B cell (primary cell): ENCODE measurements around the gene FAM107A. TPM values are rescaled to one million over a fixed set of nuclear protein-coding genes. Genes with fewer than 3 reads are reported as not detected.

Experiments
- ATAC-seq: fragments of 200-7000 bp; cut with Tn5 transposase; one replicate; pipeline ENCODE4 v1.10.0; 2021; ENCODE audit warnings: low read depth, mild to moderate bottlenecking, moderate number of reproducible peaks, moderate library complexity
- CTCF ChIA-PET: fragments of 350-600 bp; sonication (Branson Sonifier 250); formaldehyde crosslinking; loops from one replicate; lab custom pipeline; 2021; ENCODE audit warnings: antibody characterized with exemption, inconsistent platforms; lab: Charles Lee
- POLR2A ChIA-PET: fragments of 350-600 bp; sonication (Branson Sonifier 250); formaldehyde crosslinking; loops from one replicate; lab custom pipeline; 2021; ENCODE audit warnings: antibody characterized with exemption; lab: Charles Lee
- DNase-seq: peaks from one replicate; pipeline ENCODE4 v3.0.0; 2013
- H2AFZ ChIP-seq: 2 replicates; pipeline ENCODE4 v1.6.1; 2012; ENCODE audit warnings: mild to moderate bottlenecking, low read depth, low read length; ENCODE audit not compliant: insufficient read depth, poor library complexity, severe bottlenecking
- H3K27ac ChIP-seq, 2 donors: 1 replicate in 1 of 2; 2 replicates in 1 of 2; pipeline ENCODE4 v1.5.1; 2012 to 2013; ENCODE audit warnings: low read length in 2 of 2, mild to moderate bottlenecking in 2 of 2, moderate library complexity in 1 of 2
- H3K27me3 ChIP-seq, 4 experiments: fragments of 200-600 bp in 1 of 4; sonication (generic) in 1 of 4; replicated peaks in 1 of 4; 1 replicate in 2 of 4; 2 replicates in 2 of 4; pipeline versions ENCODE4 v1.6.1 to v1.7.0; 2013 to 2016; ENCODE audit warnings: low read length in 3 of 4, mild to moderate bottlenecking in 2 of 4, mixed read lengths in 1 of 4, moderate library complexity in 1 of 4; ENCODE audit not compliant: insufficient read depth in 4 of 4, control insufficient read depth in 3 of 4; ENCODE audit errors: control extremely low read depth in 1 of 4
- H3K36me3 ChIP-seq, 2 experiments: replicated peaks in 1 of 2; 1 replicate in 1 of 2; 2 replicates in 1 of 2; pipeline versions ENCODE4 v1.6.1 to v1.7.1; 2013; ENCODE audit warnings: low read length in 1 of 2; ENCODE audit not compliant: insufficient read depth in 2 of 2, control insufficient read depth in 1 of 2; ENCODE audit errors: control extremely low read depth in 1 of 2, extremely low read depth in 1 of 2
- H3K4me1 ChIP-seq, 2 donors: fragments of 200-600 bp in 1 of 2; sonication (generic) in 1 of 2; 1 replicate in 1 of 2; 2 replicates in 1 of 2; pipeline versions ENCODE4 v1.5.1 to v1.6.1; 2013 to 2017; ENCODE audit warnings: low read length in 2 of 2; ENCODE audit not compliant: control insufficient read depth in 2 of 2, insufficient read depth in 2 of 2
- H3K4me2 ChIP-seq: replicated peaks from 2 replicates; pipeline ENCODE3; 2012; ENCODE audit warnings: mild to moderate bottlenecking, low read depth, low read length; ENCODE audit not compliant: poor library complexity, severe bottlenecking
- H3K4me3 ChIP-seq, 5 experiments: fragments of 200-600 bp in 1 of 5; sonication (generic) in 1 of 5; 1 replicate in 3 of 5; 2 replicates in 2 of 5; pipeline versions ENCODE4 v1.5.1 to v1.7.0; 2011 to 2016; ENCODE audit warnings: low read length in 4 of 5, mild to moderate bottlenecking in 4 of 5, low read depth in 2 of 5, control low read depth in 1 of 5, moderate library complexity in 1 of 5; ENCODE audit not compliant: insufficient read depth in 1 of 5; ENCODE audit errors: control extremely low read depth in 1 of 5, extremely low read depth in 1 of 5
- H3K79me2 ChIP-seq: fragments of 200-600 bp; sonication (generic); one replicate; pipeline ENCODE4 v1.6.0; 2016; ENCODE audit warnings: low read length; ENCODE audit not compliant: control insufficient read depth, insufficient read depth
- H3K9ac ChIP-seq: fragments of 200-600 bp; sonication (generic); 2 replicates; pipeline ENCODE4 v1.6.1; 2017; ENCODE audit warnings: mild to moderate bottlenecking, low read length, moderate library complexity
- H3K9me3 ChIP-seq, 3 donors: one replicate each; pipeline versions ENCODE4 v1.6.1 to v1.7.1; 2013; ENCODE audit warnings: low read length in 2 of 3; ENCODE audit not compliant: control insufficient read depth in 2 of 3, insufficient read depth in 1 of 3; ENCODE audit errors: control extremely low read depth in 1 of 3
- H4K20me1 ChIP-seq: 2 replicates; pipeline ENCODE4 v1.6.0; 2012; ENCODE audit warnings: mild to moderate bottlenecking, low read length; ENCODE audit not compliant: insufficient read depth, control insufficient read depth, poor library complexity, severe bottlenecking
- H3K27ac Mint-ChIP-seq: one replicate; pipeline ENCODE4 v1.8.0; 2021; ENCODE audit warnings: mixed read lengths
- H3K27me3 Mint-ChIP-seq: one replicate; pipeline ENCODE4 v1.8.0; 2021; ENCODE audit warnings: mixed read lengths
- H3K4me1 Mint-ChIP-seq: one replicate; pipeline ENCODE4 v1.8.0; 2021; ENCODE audit warnings: mixed read lengths
- H3K4me3 Mint-ChIP-seq: one replicate; pipeline ENCODE4 v1.8.0; 2021; ENCODE audit warnings: mixed read lengths
- H3K9me3 Mint-ChIP-seq: one replicate; pipeline ENCODE4 v1.8.0; 2022; ENCODE audit warnings: mixed read lengths; ENCODE audit not compliant: insufficient read depth
- CTCF ChIP-seq: fragments of 200-600 bp; IDR thresholded peaks from one replicate; pipeline ENCODE4 v1.8.0; 2022; ENCODE audit warnings: antibody characterized with exemption, mild to moderate bottlenecking
- EZH2 ChIP-seq: IDR thresholded peaks from 2 replicates; pipeline ENCODE4 v1.6.1; 2012; ENCODE audit warnings: borderline replicate concordance, low read depth, mild to moderate bottlenecking, moderate library complexity, low read length; ENCODE audit not compliant: insufficient read depth, poor library complexity, severe bottlenecking
- WGBS: methylation state at CpG from one replicate; pipeline ENCODE4 v1.1.5; 2013; ENCODE audit warnings: missing lambda C conversion rate; ENCODE audit not compliant: insufficient coverage; 5-methylcytosine and 5-hydroxymethylcytosine counted together
- intact Hi-C: fragments of 100-400 bp; cut with micrococcal nuclease; formaldehyde crosslinking; loops from one replicate; pipeline ENCODE4 v1.10.0; 2022
- polyA plus RNA-seq: library from polyadenylated mRNA; depleted of rRNA; stranded (reverse); fragments of >200 nt; gene quantifications from 2 replicates; pipeline ENCODE4 v1.2.3, GENCODE V29; 2012
- total RNA-seq, 2 donors: library from RNA; stranded (reverse); fragments of 120-200 nt in 1 of 2; gene quantifications; 1 replicate in 1 of 2; 2 replicates in 1 of 2; pipeline versions ENCODE4 v1.2.3 to v1.2.4, GENCODE V29; 2013 to 2022

Gene FAM107A
- total and polyA plus RNA-seq, 2 donors (not counting 1 experiment from before 2014, with no cell fraction given), result not detected

DNA sequence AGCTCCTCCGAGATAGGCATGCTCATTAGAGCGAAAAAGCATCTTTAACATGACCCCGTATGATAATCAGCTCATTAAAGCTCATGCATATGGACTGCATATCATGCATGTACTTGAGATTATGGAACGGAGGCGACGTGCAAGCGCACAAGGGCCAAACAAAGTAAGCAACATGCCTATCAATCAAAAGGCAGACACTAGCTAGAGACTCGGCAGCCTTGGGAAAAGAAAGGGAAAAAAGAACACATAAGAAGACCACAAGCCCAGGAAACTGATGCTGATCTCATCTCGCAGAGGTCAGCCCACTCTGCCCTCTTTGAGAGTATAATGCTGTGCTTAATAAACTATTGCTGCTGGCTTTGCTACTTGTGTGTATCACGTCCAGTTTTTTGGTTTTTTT, 37.6 kb downstream of the FAM107A start:
- no peak overlapping the region for H3K9ac ChIP-seq
- DNase-seq (no peak), ATAC-seq (no peak)
- H3K4me3 ChIP-seq, result no peak overlapping the region
- H3K4me3 Mint-ChIP-seq, result no peak overlapping the region
- TF ChIP-seq EZH2, result no peak
- TF ChIP-seq CTCF, result no peak
- no peak overlapping the region for H3K27ac ChIP-seq
- H3K27ac Mint-ChIP-seq, result no peak overlapping the region
- H3K27me3 ChIP-seq, result no peaks in the 10 kb centered on the region
- H3K9me3 ChIP-seq, result no peaks in the 10 kb centered on the region
- H2AFZ ChIP-seq, result no peak overlapping the region
- H3K9me3 Mint-ChIP-seq, result no peaks in the 10 kb centered on the region
- no peaks in the 10 kb centered on the region for H3K4me1 Mint-ChIP-seq
- intact Hi-C loops, result no loop called here
- H3K79me2 ChIP-seq, result no peaks in the 10 kb centered on the region
- no peaks in the 10 kb centered on the region for H4K20me1 ChIP-seq
- H3K36me3 ChIP-seq, result no peaks in the 10 kb centered on the region
- 85% methylated on average over 9 of the region's 10 CpGs for WGBS
- H3K4me2 ChIP-seq, result no peak overlapping the region
- H3K4me1 ChIP-seq, result no peaks in the 10 kb centered on the region
- POLR2A ChIA-PET, result no interaction called here
- no peaks in the 10 kb centered on the region for H3K27me3 Mint-ChIP-seq
- CTCF ChIA-PET, result interaction anchor here (1.2 to 4.3 kb wide), 2 partner anchors 8 to 232 kb away, joined by 3 to 20 read pairs; partner anchors contain the start of genes HTD2 and RPP14

DNA sequence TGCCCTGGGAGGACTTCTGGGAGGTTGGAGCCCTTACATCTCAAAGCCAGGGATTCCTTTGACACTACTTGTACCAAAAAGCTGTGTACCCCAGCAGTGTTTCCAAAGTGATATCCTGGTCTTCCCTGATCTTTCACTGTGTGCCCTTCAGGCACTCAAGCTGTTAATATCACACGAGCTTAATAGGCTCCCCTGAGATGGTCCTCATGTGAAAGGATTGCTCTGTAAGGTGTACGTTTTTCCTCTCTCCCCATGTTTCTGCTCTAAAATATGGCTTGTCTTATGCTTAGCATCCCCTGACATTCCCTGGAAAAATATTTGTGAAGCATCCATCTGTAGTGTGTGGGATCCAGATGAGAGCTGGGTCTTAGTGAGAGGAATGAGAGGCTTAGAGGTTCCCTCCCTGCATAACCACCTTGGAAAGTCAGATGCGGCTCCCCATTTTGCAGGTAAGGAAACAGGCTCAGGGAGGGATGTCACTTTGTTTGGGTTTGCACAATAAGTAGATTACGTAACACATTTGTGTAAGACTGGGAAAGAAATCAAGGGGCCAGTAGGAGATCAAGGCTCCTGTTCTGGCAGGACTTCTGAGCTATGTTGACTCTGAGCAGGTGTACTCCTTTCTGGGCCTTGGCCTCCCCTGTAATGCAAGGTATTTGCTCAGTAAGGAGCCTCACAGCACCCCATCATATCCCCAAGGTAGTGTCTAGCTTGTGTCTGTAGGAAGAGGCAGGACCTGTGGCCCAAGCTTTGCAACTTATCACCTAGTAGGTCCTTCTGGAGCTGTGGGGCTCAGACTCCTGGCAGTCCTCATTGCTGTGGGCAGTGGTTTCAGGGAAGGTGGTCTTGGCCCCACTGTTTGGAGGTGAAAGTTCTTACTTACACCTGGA, 39.5 kb downstream of the FAM107A start:
- Histone ChIP-seq H3K27ac (no peak overlapping the region), H3K4me1 (peaks cover 4% of the 10 kb centered on the region in 2 donors), H3K9ac (no peak overlapping the region), H3K79me2 (no peaks in the 10 kb centered on the region), H3K9me3 (no peaks in the 10 kb centered on the region), H3K36me3 (no peaks in the 10 kb centered on the region), H4K20me1 (no peaks in the 10 kb centered on the region), H3K27me3 (no peaks in the 10 kb centered on the region), H3K4me2 (no peak overlapping the region), H2AFZ (no peak overlapping the region), H3K4me3 (no peak overlapping the region)
- Mint-ChIP-seq H3K4me3 (no peak overlapping the region), H3K27me3 (no peaks in the 10 kb centered on the region), H3K9me3 (no peaks in the 10 kb centered on the region), H3K27ac (no peak overlapping the region), H3K4me1 (peaks cover 5% of the 10 kb centered on the region)
- CTCF ChIA-PET, result interaction anchor here (0.8 to 4.3 kb wide), 5 partner anchors 8 to 230 kb away, joined by 3 to 20 read pairs (median 3); partner anchors contain the start of genes HTD2 and RPP14
- DNase-seq (no peak), ATAC-seq (no peak)
- TF ChIP-seq CTCF (no peak), EZH2 (no peak)
- 100% methylated on average over 1 of the region's 4 CpGs for WGBS
- POLR2A ChIA-PET, result no interaction called here
- intact Hi-C loops, result no loop called here
